Effector memory CD4-positive, alpha-beta T cell (primary cell): Measurements from ENCODE around the gene WBP1L.
"Not testable (repeated sequence)": the region's sequence is repeated elsewhere in the genome, so short reads cannot be mapped to it uniquely, and the experiment has no call there.

Experiments used
- DNase-seq, 3 donors: peaks; one replicate each; pipeline ENCODE4 v3.0.0-alpha.2; 2020
- H3K27ac ChIP-seq: 2 replicates; pipeline ENCODE4 v1.7.0; 2013; ENCODE audit warnings: mild to moderate bottlenecking, low read length, moderate library complexity; ENCODE audit not compliant: insufficient read depth, poor library complexity, severe bottlenecking
- H3K27me3 ChIP-seq: replicated peaks from 2 replicates; pipeline ENCODE4 v1.7.0; 2013; ENCODE audit warnings: mild to moderate bottlenecking, low read length; ENCODE audit not compliant: insufficient read depth, control insufficient read depth, poor library complexity, severe bottlenecking
- H3K36me3 ChIP-seq: 2 replicates; pipeline ENCODE4 v1.7.0; 2013; ENCODE audit warnings: mild to moderate bottlenecking, low read length, moderate library complexity; ENCODE audit not compliant: control insufficient read depth, insufficient read depth
- H3K4me1 ChIP-seq: 2 replicates; pipeline ENCODE4 v1.7.0; 2013; ENCODE audit warnings: low read length, mild to moderate bottlenecking; ENCODE audit not compliant: control insufficient read depth, insufficient read depth, poor library complexity, severe bottlenecking
- H3K4me3 ChIP-seq: 2 replicates; pipeline ENCODE4 v1.7.0; 2013; ENCODE audit warnings: low read length, low read depth, mild to moderate bottlenecking; ENCODE audit not compliant: insufficient read depth, poor library complexity, severe bottlenecking
- H3K9me3 ChIP-seq: 2 replicates; pipeline ENCODE4 v1.7.0; 2013; ENCODE audit warnings: mild to moderate bottlenecking, low read length, moderate library complexity; ENCODE audit not compliant: control insufficient read depth

The WBP1L gene

DNA sequence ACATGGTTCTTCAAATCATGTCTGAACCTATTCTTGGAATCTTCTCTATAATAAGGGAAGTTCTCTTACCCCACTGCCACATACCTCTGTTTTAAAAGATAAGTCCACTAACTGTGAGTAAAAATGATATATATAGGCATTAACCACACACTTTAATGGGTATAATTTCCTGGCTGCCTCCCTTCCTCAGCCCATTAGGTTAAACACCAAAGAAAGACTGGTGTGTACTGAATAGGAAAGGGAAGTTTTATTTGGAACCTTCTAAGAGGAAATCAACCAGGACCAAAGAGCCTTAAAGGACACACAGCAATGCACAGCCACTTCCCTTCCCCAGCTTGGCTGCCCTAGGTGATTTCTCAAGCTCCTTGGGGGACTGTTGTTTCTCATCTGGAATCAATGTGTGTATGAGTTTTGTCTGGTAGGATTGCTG is 5.0 kb upstream of the WBP1L start:
- no peaks in the 10 kb centered on the region for H3K9me3 ChIP-seq
- no peaks in the 10 kb centered on the region for H3K27me3 ChIP-seq
- H3K27ac ChIP-seq: no peak overlapping the region
- DNase-seq: no peak
- H3K36me3 ChIP-seq: peaks cover 13% of the 10 kb centered on the region
- no peak overlapping the region for H3K4me3 ChIP-seq
- H3K4me1 ChIP-seq: no peaks in the 10 kb centered on the region

DNA sequence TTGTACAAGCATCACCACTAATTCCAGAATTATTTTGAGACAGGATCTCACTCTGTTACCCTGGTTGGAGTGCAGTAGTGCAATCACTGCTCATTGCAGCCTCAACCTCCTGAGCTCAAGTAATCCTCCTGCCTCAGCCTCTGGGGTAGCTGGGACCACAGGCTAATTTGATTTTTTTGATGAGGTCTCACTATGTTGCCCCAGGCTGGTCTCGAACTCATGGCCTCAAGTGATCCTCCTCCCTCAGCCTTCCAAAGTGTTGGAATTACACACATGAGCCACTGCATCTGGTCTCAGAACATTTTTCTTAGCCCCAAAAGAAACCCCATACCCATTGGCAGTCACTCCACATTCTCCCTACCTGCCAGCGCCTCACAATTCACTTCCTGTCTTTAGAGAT is 3.5 kb upstream of the WBP1L start:
- no peak for DNase-seq
- peaks cover 9% of the 10 kb centered on the region for H3K36me3 ChIP-seq
- no peak overlapping the region for H3K27ac ChIP-seq
- no peak overlapping the region for H3K4me3 ChIP-seq
- H3K9me3 ChIP-seq: no peaks in the 10 kb centered on the region
- H3K4me1 ChIP-seq: peaks cover 4% of the 10 kb centered on the region
- H3K27me3 ChIP-seq: no peaks in the 10 kb centered on the region

DNA sequence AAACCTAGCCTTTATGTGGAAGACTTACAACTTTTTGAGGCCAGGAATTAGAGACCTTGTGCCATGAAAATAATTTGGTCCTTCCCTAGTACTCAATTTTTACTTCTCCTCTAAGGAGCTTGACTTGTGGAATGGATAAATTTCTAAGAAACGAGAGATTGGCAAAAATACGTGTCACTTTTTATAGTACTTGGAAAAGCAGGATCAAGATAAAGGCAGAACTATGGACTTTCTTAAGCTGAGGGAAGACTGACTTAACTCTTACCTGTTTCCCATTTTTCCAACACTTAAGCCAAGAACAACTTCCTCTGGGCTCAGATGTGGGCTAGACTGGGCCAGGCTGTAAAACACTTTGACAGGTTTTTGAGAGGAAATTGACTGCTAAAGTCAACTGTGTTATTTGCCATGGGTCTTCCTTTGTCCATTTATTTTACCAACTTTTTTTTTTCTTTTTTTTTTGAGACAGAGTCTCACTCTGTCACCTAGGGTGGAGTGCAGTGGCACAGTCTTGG is 2.0 kb upstream of the WBP1L start:
- H3K27ac ChIP-seq: no peak overlapping the region
- H3K4me1 ChIP-seq: peaks cover 14% of the 10 kb centered on the region
- no peaks in the 10 kb centered on the region for H3K9me3 ChIP-seq
- no peaks in the 10 kb centered on the region for H3K27me3 ChIP-seq
- no peak for DNase-seq
- no peak overlapping the region for H3K4me3 ChIP-seq
- H3K36me3 ChIP-seq: peaks cover 4% of the 10 kb centered on the region

DNA sequence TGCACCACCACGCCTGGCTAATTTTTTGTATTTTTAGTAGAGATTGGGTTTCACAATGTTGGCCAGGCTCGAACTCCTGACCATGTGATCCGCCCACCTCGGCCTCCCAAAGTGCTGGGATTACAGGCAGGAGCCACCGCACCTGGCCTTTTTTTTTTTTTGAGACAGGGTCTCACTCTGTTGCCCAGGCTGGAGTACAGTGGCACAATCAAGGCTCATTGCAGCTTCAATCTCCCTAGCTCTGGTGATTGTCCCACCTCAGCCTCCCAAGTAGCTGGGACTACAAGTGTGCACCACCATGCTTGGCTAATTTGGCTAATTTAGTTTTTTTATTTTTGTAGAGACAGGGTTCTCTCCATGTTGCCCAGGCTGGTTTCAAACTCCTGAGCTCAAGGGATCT is 1.4 kb upstream of the WBP1L start:
- DNase-seq: not testable (repeated sequence)
- H3K4me1 ChIP-seq: peaks cover 14% of the 10 kb centered on the region

DNA sequence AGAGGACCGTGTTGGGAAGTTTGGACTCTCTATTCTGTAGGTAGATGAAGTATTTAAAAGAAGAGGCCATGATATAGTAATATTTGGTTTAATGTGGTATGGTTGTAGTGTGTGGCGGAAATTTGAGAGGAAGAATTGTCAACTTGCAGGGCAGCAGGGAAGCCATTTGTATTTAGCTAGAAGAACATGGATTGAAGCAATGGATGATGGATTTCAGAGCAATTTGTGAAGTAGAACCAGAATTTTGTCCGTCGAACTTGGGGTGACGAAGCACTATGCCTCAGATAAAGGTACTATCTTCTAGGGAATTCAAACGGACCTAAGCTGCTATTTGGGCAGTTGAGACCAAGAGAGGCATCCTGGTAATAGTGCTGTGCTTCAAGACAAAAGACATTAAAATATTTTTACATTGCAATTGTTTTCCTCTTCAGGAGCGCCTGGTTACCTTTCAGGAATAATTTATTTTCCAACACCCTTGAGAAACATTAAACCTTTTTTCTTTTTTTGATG is 615 bp upstream of the WBP1L start:
- Histone ChIP-seq H3K36me3 (no peaks in the 10 kb centered on the region), H3K27ac (no peak overlapping the region), H3K4me1 (peaks cover 14% of the 10 kb centered on the region), H3K4me3 (no peak overlapping the region), H3K9me3 (no peaks in the 10 kb centered on the region), H3K27me3 (no peaks in the 10 kb centered on the region)
- DNase-seq: no peak

More for the DNA sequence above, 1.4 kb upstream of the WBP1L start:
- H3K9me3 ChIP-seq, H3K4me3 ChIP-seq, H3K27me3 ChIP-seq, H3K27ac ChIP-seq, H3K36me3 ChIP-seq: not testable (repeated sequence)

DNA sequence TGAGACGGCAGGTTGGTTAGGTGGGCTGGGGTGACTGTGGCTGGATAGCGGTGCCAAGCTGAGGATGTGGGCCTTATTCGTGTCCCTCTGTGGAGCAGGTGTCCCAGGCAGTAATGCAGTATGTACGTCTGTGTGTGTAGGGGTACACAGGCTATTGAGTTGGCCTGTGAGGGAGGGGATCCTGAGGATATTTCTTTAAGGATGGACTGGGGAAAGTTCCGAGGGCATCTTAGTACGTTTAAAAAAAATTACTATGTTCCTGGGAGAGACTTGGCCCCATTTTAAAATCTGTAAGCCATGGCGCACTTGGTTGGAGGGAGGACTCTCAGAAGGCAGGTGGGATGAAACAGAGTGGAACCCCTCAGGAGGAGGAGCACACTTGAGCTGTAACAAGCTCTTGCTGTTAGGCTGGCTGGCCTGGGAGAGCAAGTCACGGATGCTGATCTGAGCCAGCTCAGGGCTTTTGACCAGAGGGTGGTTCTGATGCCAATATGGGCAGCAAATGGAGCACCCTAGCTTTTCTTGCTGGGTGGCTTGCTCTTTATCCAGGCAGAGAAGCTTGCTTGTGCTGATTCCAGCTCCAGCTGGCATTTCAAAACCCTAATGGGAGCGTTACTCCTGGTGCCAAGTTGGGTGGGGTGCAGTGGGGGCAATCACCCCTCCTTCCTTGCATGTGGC is 765 bp downstream of the WBP1L start:
- H3K27ac ChIP-seq: peak overlapping the region; percentile 67
- no peaks in the 10 kb centered on the region for H3K27me3 ChIP-seq
- peak overlapping the region; percentile 76 for H3K4me3 ChIP-seq
- peaks cover 14% of the 10 kb centered on the region for H3K4me1 ChIP-seq
- no peaks in the 10 kb centered on the region for H3K36me3 ChIP-seq
- H3K9me3 ChIP-seq: no peaks in the 10 kb centered on the region
- no peak for DNase-seq

DNA sequence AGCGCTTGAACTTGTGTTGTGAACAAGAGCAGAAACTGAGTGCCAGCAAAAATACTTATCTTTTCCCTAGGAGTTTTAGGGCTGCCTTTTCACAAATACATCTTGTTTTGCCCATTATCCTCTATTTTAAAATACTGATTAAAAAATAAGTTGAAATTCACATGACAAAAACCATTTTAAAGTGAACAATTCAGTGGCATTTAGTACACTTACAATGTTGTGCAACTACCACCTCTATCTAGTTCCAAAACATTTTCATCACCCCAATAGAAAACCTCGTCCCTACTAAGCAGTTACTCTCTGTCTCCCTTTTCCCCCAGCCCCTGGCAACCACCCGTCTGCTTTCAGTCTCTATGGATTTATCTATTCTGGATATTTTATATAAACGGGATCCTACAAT is 1.4 kb downstream of the WBP1L start:
- no peak for DNase-seq
- Histone ChIP-seq H3K9me3 (no peaks in the 10 kb centered on the region), H3K36me3 (no peaks in the 10 kb centered on the region), H3K27me3 (no peaks in the 10 kb centered on the region), H3K4me1 (peaks cover 14% of the 10 kb centered on the region), H3K4me3 (no peak overlapping the region), H3K27ac (no peak overlapping the region)

DNA sequence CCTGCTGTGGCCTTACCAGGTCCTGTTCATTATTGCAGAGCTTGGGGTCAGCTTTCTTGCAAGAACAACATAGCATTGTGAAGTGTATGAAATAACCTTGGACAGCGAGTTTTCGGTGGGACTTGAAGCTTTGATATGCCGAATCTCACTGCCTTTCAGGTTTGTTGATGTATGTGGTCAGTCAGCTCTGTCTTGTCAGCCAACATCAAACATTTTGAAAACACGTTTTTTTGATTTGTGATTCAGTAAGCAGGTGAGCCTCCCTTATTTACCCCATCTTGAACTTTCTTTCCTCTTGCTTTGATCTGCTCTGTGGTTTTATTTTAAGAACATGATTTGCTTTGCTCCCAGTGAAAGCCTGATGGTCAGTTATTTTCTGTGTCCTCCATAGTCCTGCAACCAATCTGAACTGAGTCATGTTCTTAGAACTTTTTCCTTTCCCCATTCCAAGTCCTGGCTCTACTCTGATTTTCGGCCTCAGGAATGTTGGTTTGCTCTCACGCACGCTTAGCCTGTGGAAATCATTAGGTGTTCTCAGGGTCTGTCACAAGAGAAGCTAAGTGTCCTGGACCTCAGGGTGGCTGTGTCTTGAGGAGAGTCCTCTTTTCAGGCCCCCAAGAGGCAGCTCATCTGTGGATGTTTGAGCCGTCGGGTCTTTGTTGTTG is 8.7 kb downstream of the WBP1L start:
- DNase-seq: no peak
- Histone ChIP-seq H3K9me3 (no peaks in the 10 kb centered on the region), H3K27me3 (no peaks in the 10 kb centered on the region), H3K4me3 (no peak overlapping the region), H3K36me3 (no peaks in the 10 kb centered on the region), H3K4me1 (peaks cover 14% of the 10 kb centered on the region), H3K27ac (no peak overlapping the region)

DNA sequence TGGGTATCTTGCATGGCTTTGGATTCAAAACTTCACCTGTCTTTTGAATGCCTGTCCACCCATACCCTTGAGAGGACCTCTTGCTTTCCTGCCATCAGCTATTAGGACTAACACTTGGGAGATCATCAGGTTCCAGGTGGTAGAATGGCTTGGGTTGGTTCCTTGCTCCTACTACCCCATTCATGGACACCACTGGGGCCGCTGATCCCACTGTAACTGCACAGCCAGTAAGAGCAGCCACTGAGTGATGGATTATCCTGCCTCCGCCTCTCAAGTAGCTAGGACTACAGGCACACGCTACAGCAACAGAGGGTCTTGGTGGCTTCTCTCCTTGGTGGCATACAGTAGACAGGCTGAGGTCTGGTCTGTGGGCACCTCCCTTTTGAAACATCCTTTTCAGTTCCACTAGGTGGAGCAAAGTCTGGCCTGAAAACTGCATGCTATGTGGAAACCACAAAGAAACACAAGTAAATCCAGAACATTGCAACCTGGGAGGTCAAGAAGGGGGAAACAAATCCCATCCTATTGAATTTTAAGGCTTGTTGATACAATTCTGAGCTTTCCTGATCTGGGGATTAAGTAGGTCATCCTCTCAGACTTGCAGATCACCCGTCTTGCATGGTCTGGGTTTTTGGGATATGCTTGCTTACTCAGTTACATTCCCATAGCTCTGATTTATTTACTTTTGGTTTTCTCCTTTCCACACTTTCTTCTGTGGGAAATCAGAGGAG is 9.4 kb downstream of the WBP1L start:
- Histone ChIP-seq H3K4me1 (peaks cover 14% of the 10 kb centered on the region), H3K4me3 (no peak overlapping the region), H3K27ac (no peak overlapping the region), H3K9me3 (no peaks in the 10 kb centered on the region), H3K27me3 (no peaks in the 10 kb centered on the region), H3K36me3 (no peaks in the 10 kb centered on the region)
- DNase-seq: no peak

DNA sequence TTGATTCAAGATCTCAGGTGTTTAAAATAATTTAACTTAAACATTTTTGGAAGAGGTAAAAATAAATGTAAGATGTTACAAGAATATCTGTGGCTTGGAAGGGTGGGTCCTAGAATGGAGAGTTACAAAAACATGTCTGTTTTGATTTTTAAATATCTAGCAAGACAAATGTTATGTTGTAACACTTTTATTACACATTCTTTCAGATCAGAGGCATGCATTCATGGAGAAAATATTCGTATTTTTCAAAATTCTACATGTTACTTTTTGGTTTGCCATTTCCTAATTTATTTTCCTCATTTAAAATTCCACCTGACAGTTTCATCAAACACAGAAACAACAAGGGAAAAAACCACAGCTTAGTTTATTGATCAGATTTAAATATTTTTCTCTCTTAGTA is 10.0 kb downstream of the WBP1L start:
- DNase-seq: no peak
- Histone ChIP-seq H3K36me3 (no peaks in the 10 kb centered on the region), H3K27ac (no peak overlapping the region), H3K9me3 (no peaks in the 10 kb centered on the region), H3K27me3 (no peaks in the 10 kb centered on the region), H3K4me3 (no peak overlapping the region), H3K4me1 (peaks cover 14% of the 10 kb centered on the region)
